Breast epithelium (tissue), 4 donors: ENCODE data around the gene FAM168B. TPM values are rescaled to one million over a fixed set of nuclear protein-coding genes. Genes with fewer than 3 reads are reported as not detected.
"Not testable (repeated sequence)": the region's sequence is repeated elsewhere in the genome, so short reads cannot be mapped to it uniquely, and the experiment has no call there.

Source experiments
- DNase-seq, 2 donors: peaks; one replicate each; pipeline ENCODE4 v3.0.0-alpha.2; 2019; ENCODE audit warnings: low spot score in 2 of 2
- H3K27ac ChIP-seq, 2 donors: fragments of 200-600 bp; sonication (generic) in 1 of 2; one replicate each; pipeline ENCODE4 v1.5.1; 2016 to 2019; ENCODE audit warnings: mild to moderate bottlenecking in 1 of 2
- H3K27me3 ChIP-seq, 2 donors: fragments of 200-600 bp; sonication (generic) in 1 of 2; one replicate each; pipeline versions ENCODE4 v1.5.1 to v1.6.0; 2017 to 2019; ENCODE audit warnings: control low read depth in 1 of 2, mild to moderate bottlenecking in 1 of 2
- H3K36me3 ChIP-seq: fragments of 200-600 bp; one replicate; pipeline ENCODE4 v1.5.1; 2019
- H3K4me1 ChIP-seq, 2 donors: fragments of 200-600 bp; sonication (generic); one replicate each; pipeline ENCODE4 v1.5.1; 2016 to 2019; ENCODE audit warnings: control low read depth in 1 of 2
- H3K4me3 ChIP-seq, 3 donors: fragments of 200-600 bp; sonication (generic); 1 replicate in 2 of 3; 2 replicates in 1 of 3; pipeline ENCODE4 v1.5.1; 2016 to 2019; ENCODE audit warnings: mild to moderate bottlenecking in 3 of 3, moderate library complexity in 2 of 3
- H3K9me3 ChIP-seq, 2 donors: fragments of 200-600 bp; sonication (generic) in 1 of 2; one replicate each; pipeline ENCODE4 v1.5.1; 2016 to 2019; ENCODE audit warnings: control low read depth in 1 of 2
- POLR2A ChIP-seq: fragments of 450-650 bp; IDR thresholded peaks from one replicate; pipeline ENCODE4 v1.6.1; 2016; ENCODE audit warnings: antibody characterized with exemption, mild to moderate bottlenecking, moderate library complexity
- POLR2AphosphoS5 ChIP-seq, 3 donors: sonication (generic); formaldehyde crosslinking; IDR thresholded peaks; one replicate each; pipeline ENCODE4 v1.6.1; 2017; ENCODE audit warnings: antibody characterized with exemption in 3 of 3
- intact Hi-C: fragments of 100-400 bp; cut with DNase I; formaldehyde crosslinking; loops from one replicate; pipeline ENCODE4 v1.15.1; 2023; ENCODE audit warnings: low total_unique reads
- total RNA-seq, 3 donors: library from RNA; depleted of rRNA; stranded (reverse); fragments of >200 nt; gene quantifications; one replicate each; pipeline ENCODE4 v1.1.0, GENCODE V29; 2016
- TF ChIP-seq, protein P1 (sequence below), 3 donors: fragments of 450-650 bp; IDR thresholded peaks; one replicate each; pipeline ENCODE4 v1.5.1; 2016 to 2017; ENCODE audit warnings: antibody characterized with exemption in 3 of 3, mild to moderate bottlenecking in 3 of 3, moderate library complexity in 3 of 3

The FAM168B gene
- total RNA-seq, 3 donors from 2014 or later, result 69.2 to 122 (median 111) TPM

GRCh38 chr2:131077182-131077846 lies 15.9 kb downstream of the FAM168B start:
- H3K27ac ChIP-seq, result peak overlapping the region in 1 of 2 donors; percentile 35
- intact Hi-C loops, result no loop called here
- no peak overlapping the region for H3K4me3 ChIP-seq
- no peak for TF ChIP-seq POLR2AphosphoS5 (IDR thresholded peaks at IDR 0.05)
- TF ChIP-seq POLR2A, result no peak
- TF ChIP-seq, protein P1, sequence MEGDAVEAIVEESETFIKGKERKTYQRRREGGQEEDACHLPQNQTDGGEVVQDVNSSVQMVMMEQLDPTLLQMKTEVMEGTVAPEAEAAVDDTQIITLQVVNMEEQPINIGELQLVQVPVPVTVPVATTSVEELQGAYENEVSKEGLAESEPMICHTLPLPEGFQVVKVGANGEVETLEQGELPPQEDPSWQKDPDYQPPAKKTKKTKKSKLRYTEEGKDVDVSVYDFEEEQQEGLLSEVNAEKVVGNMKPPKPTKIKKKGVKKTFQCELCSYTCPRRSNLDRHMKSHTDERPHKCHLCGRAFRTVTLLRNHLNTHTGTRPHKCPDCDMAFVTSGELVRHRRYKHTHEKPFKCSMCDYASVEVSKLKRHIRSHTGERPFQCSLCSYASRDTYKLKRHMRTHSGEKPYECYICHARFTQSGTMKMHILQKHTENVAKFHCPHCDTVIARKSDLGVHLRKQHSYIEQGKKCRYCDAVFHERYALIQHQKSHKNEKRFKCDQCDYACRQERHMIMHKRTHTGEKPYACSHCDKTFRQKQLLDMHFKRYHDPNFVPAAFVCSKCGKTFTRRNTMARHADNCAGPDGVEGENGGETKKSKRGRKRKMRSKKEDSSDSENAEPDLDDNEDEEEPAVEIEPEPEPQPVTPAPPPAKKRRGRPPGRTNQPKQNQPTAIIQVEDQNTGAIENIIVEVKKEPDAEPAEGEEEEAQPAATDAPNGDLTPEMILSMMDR (IDR thresholded peaks at IDR 0.05), result no peak
- no peaks in the 10 kb centered on the region for H3K4me1 ChIP-seq
- DNase-seq, result no peak
- H3K36me3 ChIP-seq, result no peaks in the 10 kb centered on the region
- no peaks in the 10 kb centered on the region for H3K9me3 ChIP-seq
- no peaks in the 10 kb centered on the region for H3K27me3 ChIP-seq

GRCh38 chr2:131076707-131077106 lies 16.6 kb downstream of the FAM168B start:
- no peaks in the 10 kb centered on the region for H3K27me3 ChIP-seq
- TF ChIP-seq, protein P1 (IDR thresholded peaks at IDR 0.05), result no peak
- TF ChIP-seq POLR2AphosphoS5 (IDR thresholded peaks at IDR 0.05) (no peak), POLR2A (no peak)
- H3K9me3 ChIP-seq, result no peaks in the 10 kb centered on the region
- H3K4me3 ChIP-seq, result no peak overlapping the region
- intact Hi-C loops, result no loop called here
- no peaks in the 10 kb centered on the region for H3K36me3 ChIP-seq
- DNase-seq, result no peak
- H3K27ac ChIP-seq, result no peak overlapping the region
- H3K4me1 ChIP-seq, result no peaks in the 10 kb centered on the region

- H3K27ac ChIP-seq, H3K9me3 ChIP-seq, intact Hi-C loops, DNase-seq, H3K36me3 ChIP-seq, H3K4me1 ChIP-seq, H3K27me3 ChIP-seq, H3K4me3 ChIP-seq: not testable (repeated sequence)
These were observed 17.7 kb downstream of the FAM168B start for GRCh38 chr2:131075578-131075977.

GRCh38 chr2:131068172-131068571 lies 25.1 kb downstream of the FAM168B start:
- H3K9me3 ChIP-seq, intact Hi-C loops, H3K4me1 ChIP-seq, H3K27ac ChIP-seq, H3K27me3 ChIP-seq, H3K4me3 ChIP-seq, H3K36me3 ChIP-seq, DNase-seq: not testable (repeated sequence)

DNA sequence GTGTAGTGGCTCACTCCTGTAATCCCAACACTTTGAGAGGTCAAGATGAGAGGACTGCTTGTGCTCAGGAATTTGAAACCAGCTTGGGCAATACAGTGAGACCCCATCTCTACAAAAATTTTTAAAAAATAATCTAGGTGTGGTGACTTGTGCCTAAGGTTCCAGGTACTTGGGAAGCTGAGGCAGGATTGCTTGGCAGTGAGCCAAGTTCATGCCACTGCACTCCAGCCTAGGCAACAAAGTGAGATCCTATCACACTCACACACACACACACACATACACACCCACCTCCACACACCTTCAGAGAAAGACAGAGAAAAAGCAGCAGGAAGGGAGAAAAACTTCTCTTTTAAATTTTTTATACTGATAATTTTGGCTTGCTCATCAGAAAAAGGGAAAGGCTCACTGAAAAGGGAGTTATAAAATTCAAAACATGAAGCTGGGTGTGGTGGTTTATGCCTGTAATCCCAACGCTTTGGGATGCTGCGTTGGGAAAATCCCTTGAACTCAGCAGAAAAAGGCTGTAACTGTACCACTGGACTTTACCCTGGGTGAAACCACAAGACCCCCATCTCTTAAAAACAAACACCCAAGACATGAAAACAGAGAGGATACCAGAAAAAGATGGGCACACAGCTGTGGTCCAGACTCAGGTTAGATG lies 25.7 kb downstream of the FAM168B start:
- Histone ChIP-seq H3K4me3 (no peak overlapping the region), H3K36me3 (no peaks in the 10 kb centered on the region), H3K27ac (no peak overlapping the region), H3K27me3 (no peaks in the 10 kb centered on the region), H3K4me1 (no peaks in the 10 kb centered on the region), H3K9me3 (no peaks in the 10 kb centered on the region)
- DNase-seq, result no peak
- no peak for TF ChIP-seq POLR2A
- TF ChIP-seq, protein P1 (IDR thresholded peaks at IDR 0.05), result no peak
- no peak for TF ChIP-seq POLR2AphosphoS5 (IDR thresholded peaks at IDR 0.05)
- intact Hi-C loops, result no loop called here
